ENCODE data around the gene CENPN. TPM values are rescaled to one million over a fixed set of nuclear protein-coding genes. Genes with fewer than 3 reads are reported as not detected.

Gene CENPN
- total RNA-seq: 10 to 100 TPM in 1 of 3 donors, 1 to 10 TPM in 2; 6.6 to 11.6 (median 9.0) TPM
- total RNA-seq (2013): 7.0 TPM

- ATAC-seq: peak; percentile 78 to 91 (median 79)
- peaks cover 32% of the 10 kb centered on the region for H3K4me1 ChIP-seq (ENCODE audit: control insufficient read depth, insufficient read depth, low read length)
- intact Hi-C loops (cut with micrococcal nuclease): loop anchor here (1.0 to 5.0 kb wide), 2 partner anchors 69 to 90 kb away; partner anchors contain the start of gene GCSH
- Mint-ChIP-seq H3K27ac (peak within 1 kb of the TSS; percentile 97 to 99), H3K27me3 (ENCODE audit: low read depth in 2 of 2) (no peaks in the 10 kb centered on the region), H3K4me3 (peak within 1 kb of the TSS; percentile 99), H3K36me3 (no peaks in the 10 kb centered on the region), H3K4me1 (peaks cover 35 to 36% of the 10 kb centered on the region in 2 donors), H3K9me3 (no peaks in the 10 kb centered on the region)
- under 1% methylated on average over 75 of the region's 75 CpGs for WGBS (ENCODE audit: insufficient coverage)
- H3K27ac ChIP-seq (ENCODE audit: low read length): peak within 1 kb of the TSS; percentile 99
- H3K9me3 ChIP-seq (ENCODE audit: control insufficient read depth, insufficient read depth, low read length): no peaks in the 10 kb centered on the region
- DNase-seq: peak; percentile 99
- H3K4me3 ChIP-seq (ENCODE audit: low read length): peak within 1 kb of the TSS; percentile 74
- no peak for TF ChIP-seq CTCF (IDR thresholded peaks at IDR 0.05)
- no peaks in the 10 kb centered on the region for H3K27me3 ChIP-seq (ENCODE audit: control insufficient read depth, insufficient read depth, low read length)
- no peaks in the 10 kb centered on the region for H3K36me3 ChIP-seq (ENCODE audit: control insufficient read depth, insufficient read depth, low read length)
These were observed at the start of gene CENPN, which contains the start of gene CMC2 for GRCh38 chr16:81006813-81007695. Gene CENPN, plus strand, starts transcription at chr16:81007214. Its CDS starts 4,726 bp downstream, at chr16:81011940. Gene CMC2, minus strand, starts transcription at chr16:81006885. Its CDS starts 9,491 bp downstream, at chr16:80997394.

- no peak for TF ChIP-seq CTCF (IDR thresholded peaks at IDR 0.05)
- H3K27ac ChIP-seq (ENCODE audit: low read length): no peak overlapping the region
- H3K9me3 ChIP-seq (ENCODE audit: control insufficient read depth, insufficient read depth, low read length): peaks cover 2% of the 10 kb centered on the region
- DNase-seq (no peak), ATAC-seq (no peak)
- no peak overlapping the region for H3K4me3 Mint-ChIP-seq
- H3K27me3 Mint-ChIP-seq (ENCODE audit: low read depth in 2 of 2): no peaks in the 10 kb centered on the region
- H3K4me1 Mint-ChIP-seq: no peaks in the 10 kb centered on the region
- no peaks in the 10 kb centered on the region for H3K27me3 ChIP-seq (ENCODE audit: control insufficient read depth, insufficient read depth, low read length)
- no peak overlapping the region for H3K27ac Mint-ChIP-seq
- H3K36me3 Mint-ChIP-seq: peaks cover 55% of the 10 kb centered on the region
- H3K4me3 ChIP-seq (ENCODE audit: low read length): no peak overlapping the region
- intact Hi-C loops (cut with micrococcal nuclease): no loop called here
- peaks cover 9 to 32% of the 10 kb centered on the region in 2 donors for H3K9me3 Mint-ChIP-seq
- H3K36me3 ChIP-seq (ENCODE audit: control insufficient read depth, insufficient read depth, low read length): no peaks in the 10 kb centered on the region
- H3K4me1 ChIP-seq (ENCODE audit: control insufficient read depth, insufficient read depth, low read length): no peaks in the 10 kb centered on the region
These were observed 48.7 kb upstream of the CENPN start for GRCh38 chr16:80958284-80958683.

GRCh38 chr16:80962879-80963278 lies 44.1 kb upstream of the CENPN start:
- H3K4me1 Mint-ChIP-seq: peaks cover 4% of the 10 kb centered on the region in 2 donors
- Histone ChIP-seq H3K27me3 (ENCODE audit: control insufficient read depth, insufficient read depth, low read length) (no peaks in the 10 kb centered on the region), H3K4me1 (ENCODE audit: control insufficient read depth, insufficient read depth, low read length) (no peaks in the 10 kb centered on the region), H3K36me3 (ENCODE audit: control insufficient read depth, insufficient read depth, low read length) (no peaks in the 10 kb centered on the region), H3K27ac (ENCODE audit: low read length) (no peak overlapping the region), H3K9me3 (ENCODE audit: control insufficient read depth, insufficient read depth, low read length) (no peaks in the 10 kb centered on the region), H3K4me3 (ENCODE audit: low read length) (no peak overlapping the region)
- no peak for TF ChIP-seq CTCF (IDR thresholded peaks at IDR 0.05)
- peaks cover 35% of the 10 kb centered on the region for H3K36me3 Mint-ChIP-seq
- no peak for DNase-seq
- H3K4me3 Mint-ChIP-seq: no peak overlapping the region
- no peaks in the 10 kb centered on the region for H3K27me3 Mint-ChIP-seq (ENCODE audit: low read depth in 2 of 2)
- 84% methylated on average over 2 of the region's 2 CpGs for WGBS (ENCODE audit: insufficient coverage)
- H3K9me3 Mint-ChIP-seq: peaks cover 5 to 17% of the 10 kb centered on the region in 2 donors
- H3K27ac Mint-ChIP-seq: no peak overlapping the region
- intact Hi-C loops (cut with micrococcal nuclease): no loop called here
- no peak for ATAC-seq
